Brain microvascular endothelial cell (primary cell): ENCODE measurements around the gene CSMD2.

Experiments used
- DNase-seq: peaks from one replicate; pipeline ENCODE4 v3.0.0-alpha.2; 2020
- H3K27ac ChIP-seq: fragments of 250-450 bp; sonication (Bioruptor Pico); 2 replicates; pipeline ENCODE4 v1.5.1; 2020; ENCODE audit warnings: mild to moderate bottlenecking, moderate library complexity
- H3K27me3 ChIP-seq: fragments of 250-450 bp; sonication (Bioruptor Pico); replicated peaks from 2 replicates; pipeline ENCODE4 v1.5.1; 2020; ENCODE audit warnings: mild to moderate bottlenecking
- H3K36me3 ChIP-seq: fragments of 250-450 bp; sonication (Bioruptor Pico); replicated peaks from 2 replicates; pipeline ENCODE4 v1.5.1; 2020; ENCODE audit warnings: mild to moderate bottlenecking
- H3K4me3 ChIP-seq: 2 replicates; pipeline ENCODE4 v1.5.1; 2011; ENCODE audit warnings: low read depth, mild to moderate bottlenecking, control low read depth, low read length, moderate library complexity
- CTCF ChIP-seq: IDR thresholded peaks from 2 replicates; pipeline ENCODE4 v1.5.1; 2011; ENCODE audit warnings: low read depth, mild to moderate bottlenecking, moderate library complexity, low read length, control low read depth, inconsistent platforms; ENCODE audit errors: missing control alignments
- in situ Hi-C: cut with HindIII; loops from 2 replicates; pipeline ENCODE4 v1.10.0; 2017; ENCODE audit warnings: low sequenced_read_pairs, low pct_ligation_motif_present

The CSMD2 gene

GRCh38 chr1:33488624-33489023, 676.4 kb downstream of the CSMD2 start:
- no peak for TF ChIP-seq CTCF
- in situ Hi-C loops = no loop called here
- no peak overlapping the region for H3K4me3 ChIP-seq

GRCh38 chr1:33482412-33482811, 682.6 kb downstream of the CSMD2 start:
- TF ChIP-seq CTCF = no peak
- Histone ChIP-seq H3K4me3 (no peak overlapping the region), H3K36me3 (peaks cover 5% of the 10 kb centered on the region), H3K27me3 (no peaks in the 10 kb centered on the region), H3K27ac (no peak overlapping the region)
- DNase-seq = no peak
- in situ Hi-C loops = no loop called here

More at GRCh38 chr1:33488624-33489023, 676.4 kb downstream of the CSMD2 start:
- H3K27me3 ChIP-seq = no peaks in the 10 kb centered on the region
- H3K27ac ChIP-seq = no peak overlapping the region
- no peak for DNase-seq
- H3K36me3 ChIP-seq = peaks cover 43% of the 10 kb centered on the region

GRCh38 chr1:33477451-33477850, 687.6 kb downstream of the CSMD2 start:
- TF ChIP-seq CTCF = no peak

GRCh38 chr1:33473900-33474299, 691.1 kb downstream of the CSMD2 start:
- Histone ChIP-seq H3K27me3 (no peaks in the 10 kb centered on the region), H3K4me3 (no peak overlapping the region), H3K27ac (no peak overlapping the region), H3K36me3 (no peaks in the 10 kb centered on the region)
- no peak for DNase-seq
- in situ Hi-C loops = no loop called here
- no peak for TF ChIP-seq CTCF

More at GRCh38 chr1:33477451-33477850, 687.6 kb downstream of the CSMD2 start:
- no peak for DNase-seq
- Histone ChIP-seq H3K27me3 (no peaks in the 10 kb centered on the region), H3K27ac (no peak overlapping the region), H3K36me3 (peaks cover 5% of the 10 kb centered on the region), H3K4me3 (no peak overlapping the region)
- in situ Hi-C loops = no loop called here

- no peak for TF ChIP-seq CTCF
- H3K36me3 ChIP-seq = no peaks in the 10 kb centered on the region
- no peaks in the 10 kb centered on the region for H3K27me3 ChIP-seq
- in situ Hi-C loops = no loop called here
- H3K27ac ChIP-seq = peak within 1 kb of the TSS; percentile 68
- H3K4me3 ChIP-seq = peak within 1 kb of the TSS; percentile 86
- DNase-seq = peak; percentile 100
Measured at GRCh38 chr1:33472269-33472980, 692.6 kb downstream of the CSMD2 start, which contains the start of gene ZSCAN20. ZSCAN20 (plus strand) TSS chr1:33472645; CDS start chr1:33479289, 6,644 bp downstream.

- H3K4me3 ChIP-seq = no peak overlapping the region
- no peak for TF ChIP-seq CTCF
- H3K27me3 ChIP-seq = no peaks in the 10 kb centered on the region
- no peaks in the 10 kb centered on the region for H3K36me3 ChIP-seq
- no peak for DNase-seq
- in situ Hi-C loops = no loop called here
- no peak overlapping the region for H3K27ac ChIP-seq
Measured at GRCh38 chr1:33471416-33471815, 693.6 kb downstream of the CSMD2 start.
